T follicular helper cell (primary cell): ENCODE data around the gene DIPK1A.
A peak's percentile ranks its signal among the peaks of the same experiment; 100 is the strongest.

Experiments used
- DNase-seq: peaks from one replicate; pipeline ENCODE4 v3.0.0-alpha.2; 2020; ENCODE audit warnings: low read depth

DIPK1A gene

GRCh38 chr1:92876351-92876750 is 84.9 kb downstream of the DIPK1A start:
- no peak for DNase-seq

GRCh38 chr1:92874987-92875386 is 86.3 kb downstream of the DIPK1A start:
- no peak for DNase-seq

GRCh38 chr1:92872719-92873118 is 88.5 kb downstream of the DIPK1A start:
- no peak for DNase-seq

- no peak for DNase-seq
Measured at GRCh38 chr1:92870591-92870990, 90.7 kb downstream of the DIPK1A start.

GRCh38 chr1:92864131-92864530 is 97.1 kb downstream of the DIPK1A start:
- no peak for DNase-seq

GRCh38 chr1:92862605-92863004 is 98.7 kb downstream of the DIPK1A start:
- no peak for DNase-seq

GRCh38 chr1:92859400-92860039 is 101.7 kb downstream of the DIPK1A start:
- no peak for DNase-seq

- peak; percentile 48 for DNase-seq
Measured at GRCh38 chr1:92858564-92859399, 102.5 kb downstream of the DIPK1A start.

GRCh38 chr1:92857817-92858216 is 103.4 kb downstream of the DIPK1A start:
- DNase-seq = no peak

- no peak for DNase-seq
Measured at GRCh38 chr1:92855236-92855635, 106.0 kb downstream of the DIPK1A start.

- DNase-seq = no peak
Measured at GRCh38 chr1:92854101-92854785, 107.0 kb downstream of the DIPK1A start.

- DNase-seq = no peak
Measured at GRCh38 chr1:92853299-92853698, 108.0 kb downstream of the DIPK1A start.

- DNase-seq = no peak
Measured at GRCh38 chr1:92851729-92852128, 109.5 kb downstream of the DIPK1A start.

GRCh38 chr1:92850019-92850418 is 111.2 kb downstream of the DIPK1A start:
- DNase-seq = no peak

GRCh38 chr1:92848201-92848600 is 113.1 kb downstream of the DIPK1A start:
- DNase-seq = no peak

GRCh38 chr1:92845908-92846307 is 115.4 kb downstream of the DIPK1A start:
- no peak for DNase-seq

GRCh38 chr1:92844439-92844838 is 116.8 kb downstream of the DIPK1A start:
- DNase-seq = no peak

- no peak for DNase-seq
Measured at GRCh38 chr1:92843429-92844352, 117.6 kb downstream of the DIPK1A start.

- DNase-seq = no peak
Measured at GRCh38 chr1:92843046-92843423, 118.2 kb downstream of the DIPK1A start.

- no peak for DNase-seq
Measured at GRCh38 chr1:92842082-92843045, 118.9 kb downstream of the DIPK1A start.

- DNase-seq = no peak
Measured at GRCh38 chr1:92840600-92840999, 120.7 kb downstream of the DIPK1A start.
